ENCODE results near the gene VGLL4. TPM values are rescaled to one million over a fixed set of nuclear protein-coding genes. Genes with fewer than 3 reads are reported as not detected.

The VGLL4 gene
- total and polyA plus RNA-seq, 2 donors (not counting 1 experiment from before 2014, with no cell fraction given), result 25.8 to 29.0 TPM

- Histone ChIP-seq H2AFZ (ENCODE audit: insufficient read depth, low read depth, low read length, poor library complexity, severe bottlenecking) (no peak overlapping the region), H3K9me3 (ENCODE audit: control extremely low read depth in 1 of 3, control insufficient read depth in 2 of 3, insufficient read depth in 1 of 3, low read length in 2 of 3) (peaks cover 0 to 4% (median 0%) of the 10 kb centered on the region in 3 donors), H4K20me1 (ENCODE audit: control insufficient read depth, insufficient read depth, low read length, poor library complexity, severe bottlenecking) (peaks cover 12% of the 10 kb centered on the region), H3K27me3 (replicated peaks in 1 of 4; ENCODE audit: control extremely low read depth in 1 of 4, control insufficient read depth in 3 of 4, insufficient read depth in 4 of 4, low read length in 3 of 4) (no peaks in the 10 kb centered on the region), H3K36me3 (replicated peaks in 1 of 2; ENCODE audit: control extremely low read depth in 1 of 2, control insufficient read depth in 1 of 2, extremely low read depth in 1 of 2, insufficient read depth in 2 of 2, low read length in 1 of 2) (no peaks in the 10 kb centered on the region), H3K27ac (ENCODE audit: low read length in 2 of 2) (no peak overlapping the region), H3K4me3 (ENCODE audit: control extremely low read depth in 1 of 5, extremely low read depth in 1 of 5, insufficient read depth in 1 of 5, low read depth in 2 of 5, low read length in 4 of 5) (no peak overlapping the region), H3K79me2 (ENCODE audit: control insufficient read depth, insufficient read depth, low read length) (peaks cover 1% of the 10 kb centered on the region), H3K4me1 (ENCODE audit: control insufficient read depth in 2 of 2, insufficient read depth in 2 of 2, low read length in 2 of 2) (no peaks in the 10 kb centered on the region), H3K9ac (ENCODE audit: low read length) (no peak overlapping the region), H3K4me2 (replicated peaks; ENCODE audit: low read depth, low read length, poor library complexity, severe bottlenecking) (no peak overlapping the region)
- Mint-ChIP-seq H3K27ac (no peak overlapping the region), H3K9me3 (ENCODE audit: insufficient read depth) (no peaks in the 10 kb centered on the region), H3K27me3 (no peaks in the 10 kb centered on the region), H3K4me3 (no peak overlapping the region), H3K4me1 (no peaks in the 10 kb centered on the region)
- TF ChIP-seq CTCF (IDR thresholded peaks at IDR 0.05), result no peak
- no peak for TF ChIP-seq EZH2 (IDR thresholded peaks at IDR 0.05; ENCODE audit: borderline replicate concordance, insufficient read depth, low read depth, low read length, poor library complexity, severe bottlenecking)
- ATAC-seq (ENCODE audit: low read depth), result no peak
- 92% methylated on average over 2 of the region's 7 CpGs for WGBS (ENCODE audit: insufficient coverage)
- no peak for DNase-seq
- ChIA-PET CTCF (interaction anchor here (1.2 to 2.5 kb wide), 3 partner anchors 10 to 282 kb away, joined by 3 to 11 read pairs (median 7); no protein-coding TSS in a partner anchor), POLR2A (no interaction called here)
- intact Hi-C loops (cut with micrococcal nuclease), result no loop called here
Measured at GRCh38 chr3:11661052-11661656, 17.4 kb upstream of the VGLL4 start.

GRCh38 chr3:11660242-11660641 lies 16.5 kb upstream of the VGLL4 start:
- H3K9me3 Mint-ChIP-seq (ENCODE audit: insufficient read depth), result no peaks in the 10 kb centered on the region
- no peak overlapping the region for H3K4me3 Mint-ChIP-seq
- Histone ChIP-seq H3K27me3 (replicated peaks in 1 of 4; ENCODE audit: control extremely low read depth in 1 of 4, control insufficient read depth in 3 of 4, insufficient read depth in 4 of 4, low read length in 3 of 4) (no peaks in the 10 kb centered on the region), H3K36me3 (replicated peaks in 1 of 2; ENCODE audit: control extremely low read depth in 1 of 2, control insufficient read depth in 1 of 2, extremely low read depth in 1 of 2, insufficient read depth in 2 of 2, low read length in 1 of 2) (no peaks in the 10 kb centered on the region), H3K4me2 (replicated peaks; ENCODE audit: low read depth, low read length, poor library complexity, severe bottlenecking) (no peak overlapping the region), H3K79me2 (ENCODE audit: control insufficient read depth, insufficient read depth, low read length) (no peaks in the 10 kb centered on the region), H4K20me1 (ENCODE audit: control insufficient read depth, insufficient read depth, low read length, poor library complexity, severe bottlenecking) (peaks cover 12% of the 10 kb centered on the region), H3K4me3 (ENCODE audit: control extremely low read depth in 1 of 5, extremely low read depth in 1 of 5, insufficient read depth in 1 of 5, low read depth in 2 of 5, low read length in 4 of 5) (no peak overlapping the region), H3K9me3 (ENCODE audit: control extremely low read depth in 1 of 3, control insufficient read depth in 2 of 3, insufficient read depth in 1 of 3, low read length in 2 of 3) (peaks cover 0 to under 1% (median 0%) of the 10 kb centered on the region in 3 donors), H3K9ac (ENCODE audit: low read length) (no peak overlapping the region), H3K4me1 (ENCODE audit: control insufficient read depth in 2 of 2, insufficient read depth in 2 of 2, low read length in 2 of 2) (peaks cover 3 to 7% of the 10 kb centered on the region in 2 donors), H2AFZ (ENCODE audit: insufficient read depth, low read depth, low read length, poor library complexity, severe bottlenecking) (no peak overlapping the region), H3K27ac (ENCODE audit: low read length in 2 of 2) (no peak overlapping the region)
- TF ChIP-seq EZH2 (IDR thresholded peaks at IDR 0.05; ENCODE audit: borderline replicate concordance, insufficient read depth, low read depth, low read length, poor library complexity, severe bottlenecking), result no peak
- TF ChIP-seq CTCF (IDR thresholded peaks at IDR 0.05), result no peak
- no peak for ATAC-seq (ENCODE audit: low read depth)
- intact Hi-C loops (cut with micrococcal nuclease), result no loop called here
- ChIA-PET POLR2A (no interaction called here), CTCF (interaction anchor here (0.7 to 2.5 kb wide), 4 partner anchors 9 to 309 kb away, joined by 3 to 11 read pairs (median 6); no protein-coding TSS in a partner anchor)
- no peak for DNase-seq
- 87% methylated on average over 3 of the region's 3 CpGs for WGBS (ENCODE audit: insufficient coverage)
- H3K27ac Mint-ChIP-seq, result no peak overlapping the region
- H3K4me1 Mint-ChIP-seq, result peaks cover 8% of the 10 kb centered on the region
- no peaks in the 10 kb centered on the region for H3K27me3 Mint-ChIP-seq

Measured in B cell (primary cell).